Smooth muscle cell of the brain vasculature (primary cell): ENCODE results near the gene SLCO4A1.
"Not testable (repeated sequence)": the region's sequence is repeated elsewhere in the genome, so short reads cannot be mapped to it uniquely, and the experiment has no call there.

Experiments used
- DNase-seq: peaks from one replicate; pipeline ENCODE4 v3.0.0-alpha.2; 2012; ENCODE audit warnings: low read depth, low spot score

The SLCO4A1 gene

DNA sequence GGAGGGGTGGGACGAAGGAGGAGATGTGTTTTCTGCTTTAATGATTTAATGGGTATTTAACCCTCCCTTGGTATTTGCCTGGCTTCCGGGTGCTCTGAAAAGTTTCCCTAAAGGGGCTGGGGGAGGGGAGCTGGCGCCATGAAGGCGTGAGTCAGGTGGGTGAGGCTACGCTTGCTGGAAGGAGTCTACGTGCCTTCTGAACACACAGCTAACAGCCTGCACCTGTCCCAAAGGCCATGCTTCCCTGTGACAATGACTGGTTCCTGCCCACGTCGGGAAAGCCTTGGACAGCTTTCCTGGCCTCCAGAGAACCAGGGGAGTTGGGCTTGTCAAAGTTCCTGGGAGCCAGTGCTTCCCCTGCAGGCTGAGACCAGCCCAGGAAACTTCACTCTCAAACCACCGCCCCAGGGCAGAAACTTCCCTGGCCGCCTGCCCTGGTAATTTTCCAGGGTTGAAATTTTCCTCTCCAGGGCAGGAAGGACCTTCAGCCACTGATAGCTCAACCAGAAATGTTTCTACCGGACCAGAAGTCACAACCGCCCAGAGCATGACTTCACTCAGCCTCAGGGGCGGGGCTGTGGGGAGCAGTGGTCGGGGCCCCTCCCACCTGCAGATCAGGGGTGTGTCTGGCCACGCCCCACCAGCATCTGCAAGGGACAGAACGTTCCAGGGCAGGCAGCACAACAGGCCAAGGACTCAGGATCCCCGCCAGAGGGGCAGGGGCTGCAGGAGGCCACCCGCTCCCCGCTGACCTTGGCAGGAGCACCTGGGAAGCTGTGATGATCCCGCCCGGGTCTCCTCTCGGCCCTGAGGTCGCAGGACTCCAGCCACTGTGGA is 18.6 kb upstream of the SLCO4A1 start:
- no peak for DNase-seq

DNA sequence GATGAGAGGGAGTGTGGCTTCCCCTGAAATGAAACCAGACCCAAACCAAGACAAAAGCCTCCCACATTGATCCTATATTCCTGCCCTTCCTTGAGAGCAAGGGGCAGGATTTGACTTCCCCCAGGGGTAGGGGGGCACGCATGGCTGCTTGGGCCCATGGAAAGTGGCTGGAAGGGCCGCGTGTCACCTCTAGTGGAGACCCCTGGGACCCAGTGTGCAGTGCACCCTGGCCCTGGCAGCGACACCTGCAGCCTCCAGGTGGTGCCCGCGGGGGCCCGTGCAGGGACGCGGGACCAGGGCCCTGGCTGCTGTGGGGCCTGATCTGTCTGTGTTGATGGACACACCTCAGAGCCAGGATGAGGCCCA is 18.0 kb upstream of the SLCO4A1 start:
- no peak for DNase-seq

DNA sequence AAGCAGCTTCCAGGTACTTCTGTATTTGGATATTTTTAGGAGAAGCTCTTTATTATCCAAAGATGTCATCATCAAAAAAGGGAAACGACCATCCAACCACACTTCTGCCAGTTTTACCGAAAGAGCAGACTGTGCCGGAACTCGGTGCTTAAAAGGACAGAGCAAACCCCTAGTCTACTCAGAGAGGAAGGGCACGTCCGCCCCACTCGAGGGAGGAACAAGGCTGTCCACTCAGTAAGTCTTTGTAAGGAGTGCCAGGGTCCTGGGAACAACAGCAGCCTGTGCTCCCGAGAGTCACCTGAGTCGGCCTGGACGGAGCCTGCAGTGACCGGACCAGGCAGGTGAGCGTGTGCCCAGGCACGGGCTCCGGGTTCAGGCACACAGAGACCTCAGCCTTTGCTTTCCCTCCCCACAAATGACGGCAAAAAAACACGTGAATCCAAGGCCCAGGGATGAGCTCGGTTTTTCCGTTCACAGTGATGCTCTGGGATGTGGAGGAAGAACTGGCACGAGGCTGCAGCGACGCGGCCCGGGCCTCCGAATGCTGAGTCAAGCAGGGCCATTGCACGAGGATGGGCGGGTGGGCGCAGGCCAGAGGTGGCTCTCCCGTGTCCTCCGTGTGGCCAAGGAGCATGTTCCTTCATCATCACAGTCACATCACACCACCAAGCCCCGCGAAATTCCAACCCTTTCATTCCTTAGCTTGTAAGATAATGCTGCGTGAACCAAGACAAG is 17.4 kb upstream of the SLCO4A1 start:
- no peak for DNase-seq

DNA sequence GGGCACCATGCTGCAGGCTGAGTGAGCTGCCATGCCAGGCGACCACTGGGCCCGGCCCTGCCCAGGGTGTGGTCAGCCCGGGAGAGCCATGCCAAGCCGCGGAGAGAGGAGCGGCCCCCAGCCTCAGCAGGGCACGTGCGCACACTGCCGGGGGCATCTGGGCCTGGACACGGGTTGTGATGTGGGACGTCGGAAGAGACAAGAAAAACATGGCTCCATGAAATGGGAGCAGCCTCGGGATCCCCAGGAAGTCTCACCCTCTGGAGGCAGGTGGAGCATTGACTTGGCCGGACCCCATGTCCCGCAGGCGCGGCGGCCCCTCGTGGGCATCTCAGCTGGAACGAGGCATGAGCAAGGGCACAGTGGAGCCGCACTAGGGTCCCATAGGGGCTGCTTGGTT is 16.8 kb upstream of the SLCO4A1 start:
- no peak for DNase-seq

DNA sequence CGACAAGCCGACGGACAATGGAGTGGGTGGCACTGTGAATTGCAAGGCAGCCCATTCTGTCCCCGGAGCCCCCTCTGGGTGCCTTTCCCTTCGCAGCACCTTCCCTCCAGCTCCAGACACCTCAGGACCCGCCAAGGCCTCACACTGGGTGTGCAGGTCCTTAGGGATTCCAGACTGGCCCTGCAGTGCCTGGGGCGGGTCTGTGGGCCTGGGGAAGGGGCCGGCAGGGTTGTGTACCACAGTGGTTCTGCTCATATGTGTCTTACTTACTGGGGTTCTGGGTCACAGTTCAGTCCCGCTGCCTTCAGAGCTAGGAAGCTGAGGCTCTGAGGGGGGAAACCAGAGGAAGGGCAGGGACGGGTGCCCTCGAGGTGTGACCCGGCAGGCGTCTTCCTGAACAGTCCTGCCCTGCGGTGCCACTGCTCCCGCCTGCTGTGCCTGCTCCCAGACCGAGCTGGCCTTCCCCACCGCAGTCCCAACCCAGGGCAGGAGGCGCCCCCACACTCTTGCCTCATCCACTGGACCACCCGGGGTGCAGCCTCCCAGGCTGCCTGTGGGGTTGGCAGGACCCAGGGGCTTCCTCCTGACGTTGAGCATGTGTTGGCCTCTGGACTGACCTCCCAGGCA is 16.3 kb upstream of the SLCO4A1 start:
- DNase-seq = no peak

DNA sequence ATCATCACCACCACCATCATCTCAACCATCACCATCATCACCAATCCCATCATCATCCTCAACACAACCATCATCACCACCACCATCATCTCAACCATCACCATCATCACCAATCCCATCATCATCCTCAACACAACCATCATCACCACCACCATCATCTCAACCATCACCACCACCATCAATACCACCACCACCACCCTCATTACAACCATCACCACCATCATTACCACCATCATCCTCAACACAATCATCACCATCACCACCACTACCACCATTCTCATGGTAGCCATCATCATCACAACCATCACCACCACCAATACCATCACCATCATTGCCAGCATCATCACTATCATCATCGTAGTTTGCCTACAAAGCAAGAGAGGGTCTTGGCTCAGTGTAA is 14.9 kb upstream of the SLCO4A1 start:
- not testable (repeated sequence) for DNase-seq

DNA sequence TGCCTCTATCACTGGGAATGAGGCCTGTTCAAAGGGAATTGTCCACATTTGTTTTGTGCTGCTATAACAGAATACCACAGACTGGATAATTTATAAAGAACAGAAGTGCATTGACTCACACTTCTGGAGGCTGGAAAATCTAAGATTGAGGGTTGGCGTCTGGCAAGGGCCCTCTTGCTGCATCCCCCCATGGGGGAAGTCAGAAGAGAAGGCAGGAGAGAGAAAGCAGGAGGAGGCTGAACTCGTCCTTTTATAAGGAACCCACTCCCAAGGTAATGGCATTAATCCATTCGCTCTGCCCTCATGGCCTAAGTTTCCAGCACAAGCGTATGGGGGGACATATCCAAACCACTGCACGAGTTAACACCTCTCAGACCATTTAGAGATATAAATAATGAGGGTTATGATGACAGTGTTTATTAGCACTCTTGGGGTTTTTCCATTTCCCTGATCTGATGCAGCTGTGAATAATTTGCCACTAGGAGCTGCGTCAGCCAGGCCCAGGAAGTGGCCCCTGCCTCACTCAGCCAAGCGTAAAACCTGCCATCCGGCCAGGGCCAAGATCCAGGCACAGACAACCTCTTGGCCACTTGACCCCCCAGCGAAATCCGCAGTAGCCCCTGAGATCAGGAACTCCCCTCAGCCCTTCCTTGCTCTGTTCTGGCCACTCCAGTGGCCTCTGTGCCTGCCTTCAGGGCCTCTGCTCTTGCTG is 14.2 kb upstream of the SLCO4A1 start:
- DNase-seq = no peak

DNA sequence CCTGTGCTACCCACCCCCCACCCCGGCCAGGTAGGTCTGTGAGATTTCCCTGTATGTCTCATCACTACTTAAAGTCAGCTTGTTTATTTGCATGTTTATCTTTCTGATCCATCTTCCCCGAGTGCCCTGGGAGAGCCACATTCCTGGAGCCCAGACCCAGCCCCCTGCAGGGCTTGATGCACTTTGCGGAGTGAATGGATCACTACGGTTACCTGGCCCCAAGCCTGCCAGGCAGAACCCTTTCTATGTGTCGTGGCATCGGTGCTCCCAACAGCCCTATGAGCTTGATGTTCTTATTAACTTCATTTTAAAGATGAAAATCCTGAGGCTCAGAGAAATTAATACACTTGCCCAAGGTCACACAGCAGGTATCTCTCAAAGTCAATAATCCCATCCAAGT is 13.6 kb upstream of the SLCO4A1 start:
- DNase-seq = no peak

DNA sequence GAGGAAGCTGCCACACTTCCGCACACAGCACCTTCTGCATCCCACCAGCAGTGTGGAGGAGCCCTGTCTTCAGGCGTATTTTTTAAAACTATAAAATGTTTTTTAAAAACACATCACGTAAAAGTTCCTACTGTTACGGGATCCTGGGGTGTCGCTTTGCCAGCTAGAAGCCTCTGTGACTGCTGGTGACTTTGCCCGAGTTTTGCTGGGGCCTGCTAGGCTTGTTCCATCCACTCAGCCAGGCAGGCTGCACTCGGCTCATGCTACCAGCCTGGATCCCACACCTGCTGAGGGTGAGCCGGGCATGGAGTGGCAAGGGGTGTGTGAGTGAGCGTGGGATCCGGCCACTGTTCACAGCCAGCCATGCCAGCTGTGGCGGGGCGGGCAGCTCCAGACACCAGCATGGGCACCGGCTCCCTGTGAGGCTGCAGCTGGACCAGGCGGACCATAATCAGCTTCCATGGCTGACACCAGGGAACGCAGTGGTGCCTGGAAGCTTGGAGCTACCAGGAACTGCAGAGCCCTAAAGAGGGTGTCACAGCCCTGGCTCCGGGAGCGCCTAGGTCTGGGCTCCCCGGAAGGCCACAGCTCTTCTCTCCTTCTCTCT is 12.3 kb upstream of the SLCO4A1 start:
- DNase-seq = no peak

DNA sequence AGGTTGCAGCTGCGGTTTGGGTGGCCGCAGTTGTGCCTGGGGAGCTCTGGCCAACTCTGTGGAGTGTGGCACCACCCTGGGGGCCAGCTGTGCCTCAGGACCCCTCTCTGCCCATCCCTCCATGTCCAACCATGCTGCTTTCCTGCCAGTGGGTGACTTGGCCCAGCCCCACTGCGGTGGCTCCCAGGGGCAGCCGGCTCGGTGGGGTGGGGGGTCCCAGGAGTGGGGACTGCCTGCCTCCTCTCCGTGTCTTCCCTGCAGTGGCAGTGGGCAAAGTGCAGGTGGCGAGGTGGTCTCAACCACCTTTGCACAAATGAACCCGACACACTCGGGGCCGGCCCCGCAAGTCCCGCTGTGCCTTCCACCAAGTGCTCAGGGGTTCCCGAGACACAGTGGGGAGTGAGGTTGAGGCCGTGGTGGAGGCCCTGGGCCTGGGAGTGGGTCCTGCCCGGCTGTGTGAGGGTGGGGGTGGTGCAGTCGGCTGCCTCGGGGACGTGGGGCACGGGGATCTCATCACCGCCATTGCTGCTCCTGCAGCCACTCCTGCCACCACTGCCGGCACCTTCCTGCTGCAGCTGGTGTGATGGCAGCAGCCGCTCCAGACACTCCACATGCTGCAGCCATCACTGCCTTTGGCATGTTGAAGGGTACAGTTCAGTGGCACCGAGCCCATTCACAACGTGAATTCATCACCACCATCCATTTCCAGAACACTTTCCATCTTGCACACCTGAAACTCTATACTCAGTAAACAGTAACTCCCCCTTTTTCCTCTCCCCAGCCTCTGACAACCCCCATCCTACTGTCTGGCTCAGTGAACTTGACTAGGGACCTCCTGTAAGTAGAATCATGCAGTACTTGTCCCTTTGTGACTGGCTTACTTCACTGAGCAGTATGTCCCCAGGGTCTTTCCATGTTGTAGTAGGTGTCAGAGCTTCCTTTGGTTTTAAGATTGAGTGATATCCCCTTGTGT is 10.7 kb upstream of the SLCO4A1 start:
- no peak for DNase-seq

DNA sequence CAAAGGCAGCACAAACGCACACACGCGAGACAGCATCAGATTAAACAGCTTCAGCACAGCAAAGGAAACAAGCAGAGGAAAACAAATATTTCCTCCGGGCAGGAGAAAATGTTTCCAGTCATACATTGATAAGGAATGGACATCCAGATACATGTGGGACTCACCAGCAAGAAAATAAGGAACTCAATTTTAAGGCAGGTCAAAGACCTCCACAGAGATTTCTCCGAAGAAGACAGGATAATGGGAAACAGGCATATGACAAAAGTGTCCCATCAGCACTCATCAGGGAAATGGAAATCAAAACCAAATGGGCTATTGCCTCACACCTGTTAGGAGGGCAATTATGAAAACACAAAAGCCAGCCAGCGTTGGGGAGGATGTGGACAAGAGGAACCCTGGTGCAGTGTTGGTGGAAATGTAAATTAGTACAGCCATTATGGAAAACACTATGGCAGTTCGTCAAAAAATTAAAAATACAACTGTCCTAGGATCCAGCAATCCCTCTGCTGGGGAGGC is 9.7 kb upstream of the SLCO4A1 start:
- DNase-seq = no peak

DNA sequence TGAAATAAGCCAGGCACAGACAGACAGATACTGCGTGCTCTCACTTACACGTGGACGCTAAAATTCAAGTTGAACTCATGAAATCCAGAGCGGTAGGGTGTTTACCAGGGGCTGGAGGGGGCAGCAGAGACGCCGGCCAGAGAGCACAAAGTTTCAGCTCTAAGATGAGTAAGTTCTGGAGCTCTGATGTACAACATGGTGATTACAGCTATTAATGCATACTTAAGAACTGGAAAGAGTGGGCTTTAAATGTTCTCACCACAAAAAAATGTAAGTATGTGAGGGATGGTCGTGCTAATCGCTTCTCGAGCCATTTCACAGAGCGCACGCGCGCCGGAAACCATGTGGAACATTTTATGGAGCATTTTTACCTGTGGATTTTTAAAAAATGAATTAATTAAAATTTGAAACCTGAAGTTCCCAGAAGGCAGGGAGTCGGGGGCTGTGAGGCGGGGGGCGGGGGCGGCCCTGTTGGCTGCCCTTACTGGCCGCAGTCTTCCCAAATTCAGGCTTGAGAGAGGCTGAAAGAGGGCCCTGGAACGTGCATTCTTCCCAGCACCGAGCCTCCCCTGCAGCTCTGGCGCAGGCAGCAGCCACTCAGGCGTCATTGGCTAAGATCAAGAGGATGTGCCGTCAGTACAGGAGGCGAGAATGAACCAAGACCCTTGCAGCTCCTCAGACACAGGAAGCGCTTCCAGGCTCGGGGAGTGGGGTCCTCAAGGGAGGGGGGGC is 8.5 kb upstream of the SLCO4A1 start:
- no peak for DNase-seq

DNA sequence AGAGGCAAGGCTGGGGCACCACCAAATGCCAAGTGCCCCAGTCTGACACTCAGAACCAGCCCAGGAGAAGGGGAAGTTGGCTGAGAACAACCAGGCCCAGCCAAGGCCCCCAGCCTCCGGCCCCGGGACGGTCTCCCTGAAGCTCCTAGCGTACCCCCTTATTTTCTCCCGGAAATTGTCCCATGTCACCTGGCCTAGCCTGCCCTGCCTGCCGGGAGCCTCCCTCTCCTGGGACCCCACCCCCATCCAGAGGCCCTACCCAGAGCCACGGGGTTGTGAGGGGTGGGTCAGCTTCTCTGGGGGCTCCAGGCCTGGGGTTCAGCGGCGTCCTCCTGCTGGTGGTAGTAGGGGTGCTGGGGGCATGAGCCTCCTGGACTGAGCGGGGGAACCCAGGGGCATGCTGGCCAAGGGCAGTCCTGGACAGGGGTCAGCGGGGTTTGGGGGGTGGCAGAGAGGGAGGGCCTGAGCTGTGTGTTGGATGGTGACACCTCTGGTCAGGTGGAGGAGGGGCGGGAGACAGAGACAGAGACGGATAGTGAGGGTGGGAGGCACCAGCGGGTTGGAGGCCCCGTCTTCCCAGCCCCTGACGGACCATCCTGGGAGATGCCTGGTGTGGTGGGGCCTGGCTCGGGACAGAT is 7.9 kb upstream of the SLCO4A1 start:
- no peak for DNase-seq

DNA sequence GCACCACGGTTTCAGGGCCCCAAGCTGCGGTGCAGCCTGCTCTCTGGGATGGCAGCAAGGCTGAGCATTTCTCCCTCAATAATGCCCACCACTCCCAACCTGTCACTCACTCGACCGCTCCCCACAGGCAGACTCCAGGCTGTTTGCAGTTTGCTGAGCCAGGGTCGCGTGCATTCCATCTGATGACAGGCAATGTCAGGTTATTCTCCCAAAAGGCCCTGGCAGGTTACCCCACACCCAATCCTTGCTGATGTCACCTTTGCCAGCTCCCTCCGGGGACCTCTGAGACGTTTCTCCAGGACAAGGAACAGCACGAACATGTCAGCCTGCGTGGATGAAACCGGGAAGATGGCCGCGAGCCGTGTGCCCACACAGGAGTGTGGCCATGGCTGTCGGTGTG is 7.1 kb upstream of the SLCO4A1 start:
- no peak for DNase-seq

DNA sequence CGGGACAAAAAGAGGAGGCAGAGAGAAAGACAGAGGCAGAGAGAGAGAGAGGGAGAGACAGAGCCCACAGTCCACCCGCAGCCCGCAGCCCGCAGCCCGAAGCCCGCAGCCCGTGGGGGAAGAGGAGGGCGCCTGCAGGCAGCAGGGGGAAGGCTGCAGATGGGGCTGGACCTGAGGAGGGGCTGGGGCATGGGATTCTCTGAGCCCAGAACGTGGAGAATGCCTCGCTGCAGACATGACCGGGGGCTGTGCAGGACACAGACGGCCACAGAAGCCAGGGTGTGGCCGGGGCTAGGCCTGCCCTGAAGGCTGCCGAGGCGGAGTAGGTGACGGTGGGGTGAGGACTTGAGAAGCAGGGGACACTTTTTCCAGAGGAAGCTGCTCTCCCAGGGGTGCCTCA is 6.5 kb upstream of the SLCO4A1 start:
- DNase-seq = no peak

DNA sequence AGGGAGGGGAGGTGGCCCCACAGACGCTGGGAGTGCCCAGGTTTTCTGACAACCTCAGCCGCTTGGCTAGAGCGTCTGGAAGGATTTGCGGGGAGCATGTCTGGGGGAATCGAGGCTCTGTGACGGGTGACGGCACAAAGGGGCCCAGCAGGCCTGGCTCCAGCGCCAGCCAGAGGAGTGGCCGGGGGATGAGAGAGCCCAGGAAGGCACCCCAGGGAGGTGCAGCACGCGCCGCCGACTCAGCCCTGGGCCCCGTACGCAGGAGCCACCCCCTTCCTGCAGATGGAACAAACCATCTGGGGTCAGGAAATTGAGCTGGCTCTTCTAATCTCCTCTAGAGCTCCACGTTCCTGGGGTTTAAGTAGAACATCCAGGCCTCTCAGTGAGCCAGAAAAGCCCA is 5.9 kb upstream of the SLCO4A1 start:
- no peak for DNase-seq

DNA sequence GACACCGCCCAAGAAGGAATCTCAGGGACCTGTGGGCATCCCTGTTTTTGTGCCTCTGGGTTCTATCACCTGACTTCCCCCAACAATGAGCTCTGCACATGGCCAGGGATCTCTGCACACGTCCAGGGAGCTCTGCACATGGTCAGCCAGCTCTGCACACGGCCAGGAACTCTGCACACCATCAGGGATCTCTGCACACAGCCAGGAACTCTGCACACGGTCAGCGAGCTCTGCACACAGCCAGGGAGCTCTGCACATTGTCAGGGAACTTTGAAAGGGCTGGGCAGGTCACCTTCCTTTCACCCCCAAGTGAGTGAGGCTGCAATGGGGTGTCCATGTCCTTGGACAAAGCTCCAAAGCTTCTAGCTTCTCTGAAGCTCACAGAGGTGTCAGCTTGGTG is 5.2 kb upstream of the SLCO4A1 start:
- no peak for DNase-seq

DNA sequence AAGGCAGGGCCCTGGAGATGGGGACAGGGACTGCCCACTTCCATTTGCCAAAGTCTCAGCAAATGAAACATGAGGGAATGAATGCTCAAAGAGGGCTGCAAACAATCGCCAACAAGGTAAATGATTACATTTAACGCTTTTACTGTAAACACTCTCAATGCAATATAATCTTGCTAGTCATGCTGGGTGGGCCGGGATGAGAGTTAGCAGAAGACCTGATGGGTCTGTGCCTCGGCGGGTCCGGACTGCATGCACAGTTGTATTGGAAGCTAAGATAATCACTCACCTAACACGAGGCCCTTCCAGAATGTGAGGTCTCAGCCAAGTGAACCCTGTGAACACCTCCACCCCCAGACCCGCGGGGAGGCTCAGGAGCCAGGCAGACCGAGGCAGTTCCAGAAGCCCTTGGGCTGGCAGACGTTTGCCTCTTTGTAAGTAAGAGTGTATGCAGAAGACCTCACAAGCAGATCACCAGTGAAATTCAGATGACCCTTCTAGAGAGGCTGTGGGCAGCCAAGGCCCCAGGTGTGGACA is 4.7 kb upstream of the SLCO4A1 start:
- no peak for DNase-seq

DNA sequence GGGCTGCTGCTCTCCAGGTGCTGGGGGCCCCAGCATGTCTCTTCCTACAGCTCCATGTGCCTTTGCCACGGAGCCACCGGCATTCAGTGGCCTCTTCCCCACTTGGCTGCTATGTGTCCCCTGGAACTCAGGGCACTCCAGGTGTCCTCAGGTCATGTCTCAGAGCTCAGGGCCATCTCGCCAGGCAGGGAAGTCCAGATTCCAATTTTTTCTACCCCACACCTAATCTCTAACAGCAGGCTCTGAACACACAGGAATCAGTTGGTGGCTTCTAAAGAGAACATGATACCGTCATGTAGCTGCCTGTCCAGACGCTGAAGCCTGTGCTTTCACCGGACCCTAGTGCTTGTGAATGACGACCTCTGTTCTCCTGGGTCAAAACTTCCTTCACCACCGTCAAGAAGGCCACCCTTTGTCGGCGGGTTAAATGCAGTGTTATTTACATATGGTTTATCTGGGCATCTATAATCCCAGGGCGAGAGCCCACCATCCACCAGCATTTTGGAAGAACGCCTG is 4.2 kb upstream of the SLCO4A1 start:
- DNase-seq = no peak
